Measurements from ENCODE around the gene CHAC1.
"Not testable (repeated sequence)": the region's sequence is repeated elsewhere in the genome, so short reads cannot be mapped to it uniquely, and the experiment has no call there.

The CHAC1 gene

GRCh38 chr15:40938536-40938870, 14.8 kb upstream of the CHAC1 start:
- no peak for DNase-seq

- DNase-seq, result no peak
Observed at GRCh38 chr15:40940296-40940801, 12.9 kb upstream of the CHAC1 start.

- no peak for DNase-seq
Observed at GRCh38 chr15:40941068-40941527, 12.2 kb upstream of the CHAC1 start.

GRCh38 chr15:40941528-40942336, 11.5 kb upstream of the CHAC1 start:
- DNase-seq, result peak; percentile 71

- no peak for DNase-seq
Observed at GRCh38 chr15:40942337-40942854, 10.9 kb upstream of the CHAC1 start.

GRCh38 chr15:40942878-40943277, 10.4 kb upstream of the CHAC1 start:
- no peak for DNase-seq

- no peak for DNase-seq
Observed at GRCh38 chr15:40943764-40944365, 9.4 kb upstream of the CHAC1 start.

GRCh38 chr15:40944510-40945296, 8.6 kb upstream of the CHAC1 start:
- no peak for DNase-seq

GRCh38 chr15:40948706-40949473, 4.4 kb upstream of the CHAC1 start:
- DNase-seq, result no peak

- no peak for DNase-seq
Observed at GRCh38 chr15:40949756-40950207, 3.5 kb upstream of the CHAC1 start.

- DNase-seq, result no peak
Observed at GRCh38 chr15:40951764-40952163, 1.5 kb upstream of the CHAC1 start.

- no peak for DNase-seq
Observed at GRCh38 chr15:40952301-40952900, 870 bp upstream of the CHAC1 start.

GRCh38 chr15:40953713-40954074, 423 bp downstream of the CHAC1 start:
- DNase-seq, result no peak

GRCh38 chr15:40954158-40954848, 1.0 kb downstream of the CHAC1 start:
- DNase-seq, result not testable (repeated sequence)

- DNase-seq, result no peak
Observed at GRCh38 chr15:40955141-40955903, 2.1 kb downstream of the CHAC1 start.

GRCh38 chr15:40955930-40956540, 2.8 kb downstream of the CHAC1 start:
- DNase-seq, result no peak

GRCh38 chr15:40956541-40956982, 3.3 kb downstream of the CHAC1 start:
- no peak for DNase-seq

- DNase-seq, result no peak
Observed at GRCh38 chr15:40957041-40957555, 3.8 kb downstream of the CHAC1 start.

- DNase-seq, result no peak
Observed at GRCh38 chr15:40957581-40958051, 4.3 kb downstream of the CHAC1 start.

- DNase-seq, result no peak
Observed at GRCh38 chr15:40958146-40958545, 4.9 kb downstream of the CHAC1 start.
